Ascending aorta (tissue), 2 donors: ENCODE measurements around the gene PCLAF. TPM values are rescaled to one million over a fixed set of nuclear protein-coding genes. Genes with fewer than 3 reads are reported as not detected.
"Not testable (repeated sequence)": the region's sequence is repeated elsewhere in the genome, so short reads cannot be mapped to it uniquely, and the experiment has no call there.

Source experiments
- DNase-seq, 2 donors: peaks; one replicate each; pipeline ENCODE4 v3.0.0-alpha.2; 2019; ENCODE audit warnings: low spot score in 2 of 2
- H3K27ac ChIP-seq, 2 donors: fragments of 200-600 bp; sonication (generic); one replicate each; pipeline ENCODE4 v1.5.1; 2016 to 2017; ENCODE audit warnings: mild to moderate bottlenecking in 1 of 2
- H3K27me3 ChIP-seq: fragments of 200-600 bp; sonication (generic); one replicate; pipeline ENCODE4 v1.5.1; 2017
- H3K36me3 ChIP-seq, 2 donors: fragments of 200-600 bp; sonication (generic); one replicate each; pipeline ENCODE4 v1.5.1; 2016
- H3K4me1 ChIP-seq, 2 donors: fragments of 200-600 bp; sonication (generic); one replicate each; pipeline ENCODE4 v1.5.1; 2016 to 2017; ENCODE audit warnings: mild to moderate bottlenecking in 1 of 2
- H3K4me3 ChIP-seq, 2 donors: fragments of 200-600 bp; sonication (generic); one replicate each; pipeline ENCODE4 v1.5.1; 2016 to 2017; ENCODE audit warnings: mild to moderate bottlenecking in 1 of 2
- H3K9me3 ChIP-seq, 2 donors: fragments of 200-600 bp; sonication (generic); one replicate each; pipeline ENCODE4 v1.5.1; 2016
- CTCF ChIP-seq, 3 experiments: fragments of 200-600 bp in 2 of 3; fragments of 450-650 bp in 1 of 3; sonication (generic) in 2 of 3; IDR thresholded peaks; one replicate each; pipeline ENCODE4 v1.5.1; 2016 to 2019; ENCODE audit warnings: antibody characterized with exemption in 3 of 3, mild to moderate bottlenecking in 1 of 3, moderate library complexity in 1 of 3
- intact Hi-C: fragments of 100-400 bp; cut with DNase I; formaldehyde crosslinking; loops from one replicate; pipeline ENCODE4 v1.15.1; 2023
- total RNA-seq: library from RNA; depleted of rRNA; stranded (reverse); fragments of >200 nt; gene quantifications from one replicate; pipeline ENCODE4 v1.1.0, GENCODE V29; 2016

PCLAF gene
- total RNA-seq, 1 donor from 2014 or later = not detected

GRCh38 chr15:64340355-64340754 lies 40.9 kb downstream of the PCLAF start:
- H3K9me3 ChIP-seq = no peaks in the 10 kb centered on the region
- H3K36me3 ChIP-seq = no peaks in the 10 kb centered on the region
- no peak for TF ChIP-seq CTCF (IDR thresholded peaks at IDR 0.05)
- intact Hi-C loops = no loop called here
- H3K4me1 ChIP-seq = no peaks in the 10 kb centered on the region
- H3K4me3 ChIP-seq = no peak overlapping the region
- no peak overlapping the region for H3K27ac ChIP-seq
- no peak for DNase-seq
- H3K27me3 ChIP-seq = no peaks in the 10 kb centered on the region

- DNase-seq = no peak
- no peak overlapping the region for H3K27ac ChIP-seq
- intact Hi-C loops = no loop called here
- no peaks in the 10 kb centered on the region for H3K36me3 ChIP-seq
- no peaks in the 10 kb centered on the region for H3K4me1 ChIP-seq
- no peak for TF ChIP-seq CTCF (IDR thresholded peaks at IDR 0.05)
- no peaks in the 10 kb centered on the region for H3K9me3 ChIP-seq
- no peak overlapping the region for H3K4me3 ChIP-seq
- no peaks in the 10 kb centered on the region for H3K27me3 ChIP-seq
These were observed 43.5 kb downstream of the PCLAF start for GRCh38 chr15:64337761-64338160.

- Histone ChIP-seq H3K4me1 (no peaks in the 10 kb centered on the region), H3K27ac (no peak overlapping the region), H3K9me3 (no peaks in the 10 kb centered on the region), H3K27me3 (no peaks in the 10 kb centered on the region), H3K4me3 (no peak overlapping the region), H3K36me3 (no peaks in the 10 kb centered on the region)
- DNase-seq = no peak
- TF ChIP-seq CTCF (IDR thresholded peaks at IDR 0.05) = no peak
- intact Hi-C loops = no loop called here
These were observed 47.0 kb downstream of the PCLAF start for GRCh38 chr15:64333986-64334929.

- Histone ChIP-seq H3K36me3 (no peaks in the 10 kb centered on the region), H3K4me1 (no peaks in the 10 kb centered on the region), H3K9me3 (no peaks in the 10 kb centered on the region), H3K4me3 (no peak overlapping the region), H3K27me3 (no peaks in the 10 kb centered on the region), H3K27ac (no peak overlapping the region)
- DNase-seq = no peak
- intact Hi-C loops = no loop called here
- TF ChIP-seq CTCF (IDR thresholded peaks at IDR 0.05) = no peak
These were observed 47.7 kb downstream of the PCLAF start for GRCh38 chr15:64333516-64333915.

GRCh38 chr15:64331668-64332067 lies 49.6 kb downstream of the PCLAF start:
- H3K36me3 ChIP-seq, H3K9me3 ChIP-seq, H3K4me1 ChIP-seq, H3K4me3 ChIP-seq, intact Hi-C loops, DNase-seq, H3K27ac ChIP-seq, H3K27me3 ChIP-seq: not testable (repeated sequence)

- H3K9me3 ChIP-seq, H3K36me3 ChIP-seq, intact Hi-C loops, H3K27me3 ChIP-seq, H3K27ac ChIP-seq, H3K4me1 ChIP-seq, DNase-seq, H3K4me3 ChIP-seq: not testable (repeated sequence)
These were observed 54.3 kb downstream of the PCLAF start for GRCh38 chr15:64326975-64327374.

- H3K4me3 ChIP-seq, H3K9me3 ChIP-seq, H3K36me3 ChIP-seq, H3K4me1 ChIP-seq, DNase-seq, intact Hi-C loops, H3K27ac ChIP-seq, H3K27me3 ChIP-seq: not testable (repeated sequence)
These were observed 54.8 kb downstream of the PCLAF start for GRCh38 chr15:64326458-64326857.
